ENCODE results near the gene TICAM2. TPM values are rescaled to one million over a fixed set of nuclear protein-coding genes. Genes with fewer than 3 reads are reported as not detected.

TICAM2 gene
- total RNA-seq, 4 donors from 2014 or later, result 0.57 to 4.2 (median 3.2) TPM

DNA sequence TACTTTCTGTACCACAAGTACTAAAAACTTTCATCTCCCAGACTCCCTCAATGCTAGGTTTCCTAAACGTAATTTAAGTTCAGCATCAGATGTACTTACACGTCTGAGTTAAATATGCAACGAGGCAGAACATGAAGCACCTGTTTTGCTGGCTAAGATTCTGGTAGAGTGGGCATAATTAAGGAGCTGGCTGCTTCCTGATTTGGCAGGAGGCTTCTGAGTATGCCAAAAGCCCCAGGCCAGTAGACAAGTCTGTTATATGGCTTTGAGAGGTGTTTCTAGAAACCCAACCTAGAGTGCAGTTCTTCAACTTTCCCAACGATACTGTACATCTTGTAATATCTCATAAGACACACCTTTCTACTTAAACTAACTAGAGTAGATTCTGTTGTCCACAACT lies 13.6 kb downstream of the TICAM2 start:
- TF ChIP-seq, protein P1, sequence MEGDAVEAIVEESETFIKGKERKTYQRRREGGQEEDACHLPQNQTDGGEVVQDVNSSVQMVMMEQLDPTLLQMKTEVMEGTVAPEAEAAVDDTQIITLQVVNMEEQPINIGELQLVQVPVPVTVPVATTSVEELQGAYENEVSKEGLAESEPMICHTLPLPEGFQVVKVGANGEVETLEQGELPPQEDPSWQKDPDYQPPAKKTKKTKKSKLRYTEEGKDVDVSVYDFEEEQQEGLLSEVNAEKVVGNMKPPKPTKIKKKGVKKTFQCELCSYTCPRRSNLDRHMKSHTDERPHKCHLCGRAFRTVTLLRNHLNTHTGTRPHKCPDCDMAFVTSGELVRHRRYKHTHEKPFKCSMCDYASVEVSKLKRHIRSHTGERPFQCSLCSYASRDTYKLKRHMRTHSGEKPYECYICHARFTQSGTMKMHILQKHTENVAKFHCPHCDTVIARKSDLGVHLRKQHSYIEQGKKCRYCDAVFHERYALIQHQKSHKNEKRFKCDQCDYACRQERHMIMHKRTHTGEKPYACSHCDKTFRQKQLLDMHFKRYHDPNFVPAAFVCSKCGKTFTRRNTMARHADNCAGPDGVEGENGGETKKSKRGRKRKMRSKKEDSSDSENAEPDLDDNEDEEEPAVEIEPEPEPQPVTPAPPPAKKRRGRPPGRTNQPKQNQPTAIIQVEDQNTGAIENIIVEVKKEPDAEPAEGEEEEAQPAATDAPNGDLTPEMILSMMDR (IDR thresholded peaks at IDR 0.05; ENCODE audit: low read depth), result no peak

DNA sequence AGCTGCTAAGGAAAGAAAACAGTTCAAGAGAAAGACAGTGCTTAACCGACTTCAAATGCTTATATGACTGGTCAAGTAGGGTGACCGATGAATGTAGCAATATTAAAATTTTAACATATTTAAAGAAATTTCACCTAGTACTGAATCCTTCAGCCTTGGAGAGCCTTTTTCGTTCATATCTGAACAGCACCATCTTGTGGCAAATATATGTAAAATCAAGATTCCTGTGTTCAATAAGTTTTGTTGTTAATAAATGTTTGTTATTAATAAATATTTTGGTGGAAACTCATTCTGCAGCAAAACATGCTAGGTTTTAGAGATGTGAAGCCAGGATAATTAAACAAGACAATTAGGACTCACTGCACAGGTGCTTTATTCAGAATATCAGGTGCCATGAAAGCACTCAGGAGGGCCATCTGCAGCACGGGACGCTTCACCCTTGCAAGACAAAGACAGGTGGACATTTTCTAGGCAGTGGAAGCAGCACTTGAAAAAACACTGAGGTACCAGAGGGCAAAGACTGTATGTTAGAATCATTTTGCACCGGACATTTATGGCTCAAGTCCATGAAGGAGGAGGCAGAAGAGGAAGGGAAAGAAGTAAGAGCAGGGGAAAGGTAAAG lies 15.6 kb downstream of the TICAM2 start:
- TF ChIP-seq, protein P1 (IDR thresholded peaks at IDR 0.05; ENCODE audit: low read depth), result no peak

DNA sequence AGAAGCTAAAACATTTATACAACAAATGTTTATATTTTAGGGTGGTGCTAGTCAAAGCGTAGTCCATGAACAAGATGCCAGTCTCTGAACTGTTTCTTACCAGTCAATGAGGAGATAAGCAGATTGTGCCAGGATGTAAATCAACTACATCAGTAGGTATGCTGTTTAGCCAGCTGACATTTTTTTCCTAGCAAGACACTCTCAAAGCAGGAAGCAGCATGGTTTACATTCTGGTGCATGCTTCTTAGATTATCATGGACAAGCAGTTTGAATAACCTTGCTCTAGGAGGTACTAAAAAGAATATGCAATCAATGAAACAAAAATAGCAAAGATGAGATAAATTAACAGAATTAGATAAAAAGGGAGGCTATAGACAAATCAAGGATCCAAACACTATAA lies 17.0 kb downstream of the TICAM2 start:
- TF ChIP-seq, protein P1 (IDR thresholded peaks at IDR 0.05; ENCODE audit: low read depth), result no peak

DNA sequence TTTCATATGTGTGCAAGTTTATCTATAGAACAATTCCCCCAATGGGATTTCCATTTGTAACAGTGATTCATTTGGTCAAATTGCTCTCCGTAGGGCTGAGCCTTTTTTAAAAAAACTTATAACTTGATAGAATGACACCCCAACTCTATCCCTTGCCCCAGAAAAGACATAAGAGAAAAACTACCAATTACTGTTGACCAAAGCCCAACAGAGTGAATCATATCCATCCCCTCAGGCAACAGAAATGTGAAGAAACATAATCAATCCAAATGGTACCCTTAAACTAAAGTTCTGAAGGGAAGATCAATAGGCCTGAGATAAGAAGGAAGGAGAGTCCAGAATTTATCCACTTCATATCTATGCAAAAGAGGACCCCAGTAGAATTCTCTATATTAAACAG lies 17.8 kb downstream of the TICAM2 start:
- TF ChIP-seq, protein P1 (IDR thresholded peaks at IDR 0.05; ENCODE audit: low read depth), result no peak

DNA sequence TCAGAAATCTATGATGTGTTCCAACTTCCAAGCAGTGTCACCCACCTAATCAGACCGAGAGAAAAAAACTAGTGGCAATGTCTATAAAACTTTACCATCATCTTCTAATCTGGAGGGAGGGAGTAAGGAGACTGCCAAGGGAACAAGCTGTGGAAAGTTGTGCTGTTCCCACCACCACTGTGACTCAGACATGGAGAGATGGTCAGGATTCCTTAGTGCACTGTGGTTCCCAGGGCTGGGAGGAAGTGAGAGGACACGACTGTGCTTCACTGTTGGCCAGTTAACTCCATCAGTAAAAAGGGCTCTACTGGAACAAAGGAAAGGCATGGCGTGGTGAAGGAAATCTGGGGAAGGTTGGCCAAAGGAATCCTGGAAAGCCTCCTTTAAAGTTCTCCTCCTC lies 18.8 kb downstream of the TICAM2 start:
- TF ChIP-seq, protein P1 (IDR thresholded peaks at IDR 0.05; ENCODE audit: low read depth), result no peak

DNA sequence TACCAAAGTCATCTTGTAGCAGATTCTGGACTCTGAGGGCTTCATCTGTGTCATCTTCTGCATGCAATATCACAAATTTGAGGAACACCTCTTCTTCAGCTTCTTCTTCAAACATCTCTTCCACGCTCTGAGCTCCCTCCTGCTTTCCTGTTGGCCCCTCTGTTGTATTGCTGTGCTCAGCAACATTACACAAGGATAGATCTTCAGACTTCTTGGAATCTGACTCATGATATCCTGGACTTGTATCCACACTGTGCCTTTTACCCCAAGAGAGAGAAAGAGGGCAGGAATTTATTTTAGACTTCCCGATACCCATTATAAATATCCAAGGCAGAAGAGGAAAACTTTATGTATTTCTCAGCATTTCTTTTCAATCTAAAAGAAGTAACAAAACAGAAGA lies 21.3 kb downstream of the TICAM2 start:
- TF ChIP-seq, protein P1 (IDR thresholded peaks at IDR 0.05; ENCODE audit: low read depth), result no peak

DNA sequence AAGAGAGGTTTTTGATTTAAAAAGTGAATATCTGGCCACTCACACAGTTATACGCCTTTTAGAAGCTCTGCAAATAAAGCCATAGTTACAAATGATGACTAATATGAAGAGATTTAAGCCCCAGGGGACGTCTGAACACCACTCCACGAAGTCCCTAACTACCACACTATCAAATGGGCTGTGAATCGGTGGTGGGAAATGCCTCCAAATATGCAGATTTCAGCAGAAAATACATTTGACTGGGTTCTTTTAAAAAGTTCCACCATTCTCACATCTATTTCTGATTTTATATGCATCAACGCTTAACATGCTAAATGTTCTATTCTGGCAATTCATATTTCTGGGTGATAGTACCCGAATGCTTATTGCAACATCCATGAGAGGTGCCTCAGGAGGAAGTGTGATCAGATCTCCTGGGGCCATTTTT lies 22.5 kb downstream of the TICAM2 start:
- TF ChIP-seq, protein P1 (IDR thresholded peaks at IDR 0.05; ENCODE audit: low read depth), result no peak

All from subcutaneous adipose tissue (tissue), 4 donors.